HCT116 (cell line): ENCODE results near the gene MALT1. TPM values are rescaled to one million over a fixed set of nuclear protein-coding genes. Genes with fewer than 3 reads are reported as not detected.

Source experiments
- ATAC-seq: fragments of 200-7000 bp; cut with Tn5 transposase; 2 replicates; pipeline ENCODE4 v1.9.1; 2020; ENCODE audit warnings: mild to moderate bottlenecking, moderate library complexity
- BruUV-seq: library from RNA; stranded (reverse); fragments of 400-500 nt; replicated peaks from 2 replicates; lab custom pipeline; 2021; lab: Mats Ljungman, UMichigan
- CTCF ChIA-PET: fragments of 300-600 bp; sonication (Branson Sonifier 250); formaldehyde crosslinking; loops from one replicate; lab custom pipeline; 2021; ENCODE audit warnings: antibody characterized with exemption; lab: Charles Lee
- POLR2A ChIA-PET: fragments of 300-600, 350-600 bp; sonication (Branson Sonifier 250); formaldehyde crosslinking; loops from one replicate; lab custom pipeline; 2021; ENCODE audit warnings: antibody characterized with exemption; lab: Charles Lee
- RAD21 ChIA-PET, 2 experiments: fragments of 300-600 bp; sonication (Branson Sonifier 250); formaldehyde crosslinking; loops; one replicate each; lab custom pipeline; 2023; ENCODE audit warnings: low total read pairs in 2 of 2; ENCODE audit not compliant: uncharacterized antibody in 2 of 2, unreplicated experiment in 2 of 2, low non-redundant PET in 1 of 2; lab: Charles Lee
- DNase-seq: peaks from one replicate; pipeline ENCODE4 v3.0.0-alpha.2; 2010; ENCODE audit warnings: low read depth, low spot score
- H2AFZ ChIP-seq: fragments of 200-600 bp; shearing (Covaris generic), sonication (generic); 2 replicates; pipeline ENCODE4 v1.6.1; 2017; ENCODE audit warnings: low read depth, mixed run types, mixed read lengths, antibody characterized with exemption, low read length; ENCODE audit not compliant: poor library complexity, severe bottlenecking
- H3K27ac ChIP-seq: 2 replicates; pipeline ENCODE4 v1.5.1; 2012; ENCODE audit warnings: low read depth, low read length
- H3K27me3 ChIP-seq: fragments of 200-600 bp; sonication (generic); 2 replicates; pipeline ENCODE4 v1.6.1; 2016; ENCODE audit warnings: mixed run types, low read length, mixed read lengths; ENCODE audit not compliant: insufficient read depth
- H3K36me3 ChIP-seq, 2 experiments: fragments of 200-500 bp in 1 of 2; fragments of 200-600 bp in 1 of 2; sonication (Bioruptor generic) in 1 of 2; sonication (generic) in 1 of 2; 2 replicates each; pipeline versions ENCODE4 v1.5.1 to v1.6.1; 2014 to 2016; ENCODE audit warnings: low read length in 2 of 2, inconsistent platforms in 1 of 2, mixed read lengths in 1 of 2, mixed run types in 1 of 2; ENCODE audit not compliant: insufficient read depth in 2 of 2, control insufficient read depth in 1 of 2
- H3K4me1 ChIP-seq, 2 experiments: fragments of 200-600 bp in 1 of 2; sonication (generic) in 1 of 2; 2 replicates each; pipeline versions ENCODE4 v1.5.1 to v1.6.1; 2012 to 2017; ENCODE audit warnings: low read length in 2 of 2, inconsistent platforms in 1 of 2, mild to moderate bottlenecking in 1 of 2, mixed read lengths in 1 of 2, mixed run types in 1 of 2, moderate library complexity in 1 of 2; ENCODE audit not compliant: insufficient read depth in 2 of 2, control insufficient read depth in 1 of 2
- H3K4me2 ChIP-seq: fragments of 200-600 bp; sonication (generic); 2 replicates; pipeline ENCODE4 v1.6.1; 2017; ENCODE audit warnings: mixed run types, low read length, mixed read lengths
- H3K4me3 ChIP-seq, 2 experiments: fragments of 200-600 bp in 1 of 2; sonication (generic) in 1 of 2; replicated peaks in 1 of 2; 2 replicates each; pipeline ENCODE4 v1.5.1; 2011 to 2016; ENCODE audit warnings: low read length in 2 of 2, control low read depth in 1 of 2, low read depth in 1 of 2, mild to moderate bottlenecking in 1 of 2, mixed read lengths in 1 of 2, mixed run types in 1 of 2
- H3K79me2 ChIP-seq: fragments of 200-600 bp; sonication (generic); 2 replicates; pipeline ENCODE4 v1.6.1; 2017; ENCODE audit warnings: mild to moderate bottlenecking, mixed run types, low read length, moderate library complexity, mixed read lengths; ENCODE audit not compliant: insufficient read depth
- H3K9ac ChIP-seq: fragments of 200-600 bp; sonication (generic); 2 replicates; pipeline ENCODE4 v1.6.1; 2016; ENCODE audit warnings: low read length, mixed read lengths
- H3K9me2 ChIP-seq: fragments of 200-600 bp; sonication (generic), shearing (Covaris generic); 2 replicates; pipeline ENCODE4 v1.6.1; 2017; ENCODE audit warnings: mixed run types, mild to moderate bottlenecking, moderate library complexity; ENCODE audit not compliant: insufficient read depth
- H3K9me3 ChIP-seq, 2 experiments: fragments of 200-500 bp in 1 of 2; fragments of 200-600 bp in 1 of 2; sonication (Bioruptor generic) in 1 of 2; sonication (generic) in 1 of 2; 2 replicates each; pipeline ENCODE4 v1.6.1; 2014 to 2017; ENCODE audit warnings: low read length in 2 of 2, mixed read lengths in 2 of 2, inconsistent platforms in 1 of 2, low read depth in 1 of 2, mild to moderate bottlenecking in 1 of 2, mixed run types in 1 of 2, moderate library complexity in 1 of 2; ENCODE audit not compliant: control insufficient read depth in 1 of 2, insufficient read depth in 1 of 2
- H4K20me1 ChIP-seq: fragments of 200-600 bp; sonication (generic), shearing (Covaris generic); 2 replicates; pipeline ENCODE4 v1.6.1; 2017; ENCODE audit warnings: mixed run types, mild to moderate bottlenecking, moderate library complexity; ENCODE audit not compliant: insufficient read depth
- CBX3 ChIP-seq: IDR thresholded peaks from 2 replicates; pipeline ENCODE4 v1.6.1; 2012; ENCODE audit warnings: low read depth
- CEBPB ChIP-seq: IDR thresholded peaks from 2 replicates; pipeline ENCODE4 v1.6.1; 2012; ENCODE audit warnings: low read depth
- CTCF ChIP-seq, 3 experiments: fragments of 200-600 bp in 1 of 3; sonication (generic) in 1 of 3; IDR thresholded peaks in 2 of 3; conservative IDR thresholded peaks in 1 of 3; 2 replicates each; pipeline ENCODE4 v1.5.1; 2012 to 2017; ENCODE audit warnings: low read depth in 2 of 3, low read length in 2 of 3, antibody characterized with exemption in 1 of 3, borderline replicate concordance in 1 of 3, control low read depth in 1 of 3, mild to moderate bottlenecking in 1 of 3, mixed read lengths in 1 of 3, mixed run types in 1 of 3, moderate library complexity in 1 of 3; ENCODE audit not compliant: insufficient read depth in 1 of 3
- EGR1 ChIP-seq: IDR thresholded peaks from 2 replicates; pipeline ENCODE4 v1.6.1; 2012; ENCODE audit warnings: low read depth
- ELF1 ChIP-seq: IDR thresholded peaks from 2 replicates; pipeline ENCODE4 v1.6.1; 2012; ENCODE audit warnings: low read depth, borderline replicate concordance
- EZH2phosphoT487 ChIP-seq: fragments of 200-600 bp; IDR thresholded peaks from 2 replicates; pipeline ENCODE4 v1.6.1; 2018; ENCODE audit warnings: antibody characterized with exemption, borderline replicate concordance
- FOSL1 ChIP-seq: IDR thresholded peaks from 2 replicates; pipeline ENCODE4 v1.6.1; 2012; ENCODE audit warnings: low read depth
- JUND ChIP-seq: IDR thresholded peaks from 2 replicates; pipeline ENCODE4 v1.6.1; 2012
- POLR2AphosphoS5 ChIP-seq: IDR thresholded peaks from 2 replicates; pipeline ENCODE4 v1.6.1; 2011; ENCODE audit warnings: mild to moderate bottlenecking, low read depth, low read length, moderate library complexity
- REST ChIP-seq: IDR thresholded peaks from 2 replicates; pipeline ENCODE4 v1.6.1; 2012; ENCODE audit warnings: low read depth
- SIN3A ChIP-seq: IDR thresholded peaks from 2 replicates; pipeline ENCODE4 v1.6.1; 2012; ENCODE audit warnings: low read depth
- SP1 ChIP-seq: IDR thresholded peaks from 2 replicates; pipeline ENCODE4 v1.6.1; 2012; ENCODE audit warnings: low read depth
- SRF ChIP-seq: IDR thresholded peaks from 2 replicates; pipeline ENCODE4 v1.6.1; 2012; ENCODE audit warnings: low read depth
- TCF7L2 ChIP-seq: IDR thresholded peaks from 2 replicates; pipeline ENCODE4 v1.7.0; 2011; ENCODE audit warnings: borderline replicate concordance, inconsistent platforms; ENCODE audit not compliant: insufficient read depth, insufficient read length; ENCODE audit errors: extremely low read depth
- YY1 ChIP-seq: IDR thresholded peaks from 2 replicates; pipeline ENCODE4 v1.6.1; 2011; ENCODE audit warnings: low read length, low read depth, moderate library complexity, mild to moderate bottlenecking; ENCODE audit not compliant: insufficient replicate concordance; ENCODE audit errors: extremely low read depth
- ZFX ChIP-seq: fragments of 450-650 bp; IDR thresholded peaks from 2 replicates; pipeline ENCODE4 v1.6.1; 2017
- intact Hi-C: fragments of 100-400 bp; cut with micrococcal nuclease; formaldehyde crosslinking; loops from 2 replicates; pipeline ENCODE4 v1.10.0; 2022
- total RNA-seq: library from RNA; stranded (reverse); gene quantifications from one replicate; pipeline ENCODE4 v1.2.1, GENCODE V29; 2021; ENCODE audit not compliant: unreplicated experiment
- TF ChIP-seq, protein P1 (sequence below): IDR thresholded peaks from 2 replicates; pipeline ENCODE4 v1.6.1; 2012

MALT1 gene
- total RNA-seq, 1 experiment from 2014 or later, result 41.1 TPM

DNA sequence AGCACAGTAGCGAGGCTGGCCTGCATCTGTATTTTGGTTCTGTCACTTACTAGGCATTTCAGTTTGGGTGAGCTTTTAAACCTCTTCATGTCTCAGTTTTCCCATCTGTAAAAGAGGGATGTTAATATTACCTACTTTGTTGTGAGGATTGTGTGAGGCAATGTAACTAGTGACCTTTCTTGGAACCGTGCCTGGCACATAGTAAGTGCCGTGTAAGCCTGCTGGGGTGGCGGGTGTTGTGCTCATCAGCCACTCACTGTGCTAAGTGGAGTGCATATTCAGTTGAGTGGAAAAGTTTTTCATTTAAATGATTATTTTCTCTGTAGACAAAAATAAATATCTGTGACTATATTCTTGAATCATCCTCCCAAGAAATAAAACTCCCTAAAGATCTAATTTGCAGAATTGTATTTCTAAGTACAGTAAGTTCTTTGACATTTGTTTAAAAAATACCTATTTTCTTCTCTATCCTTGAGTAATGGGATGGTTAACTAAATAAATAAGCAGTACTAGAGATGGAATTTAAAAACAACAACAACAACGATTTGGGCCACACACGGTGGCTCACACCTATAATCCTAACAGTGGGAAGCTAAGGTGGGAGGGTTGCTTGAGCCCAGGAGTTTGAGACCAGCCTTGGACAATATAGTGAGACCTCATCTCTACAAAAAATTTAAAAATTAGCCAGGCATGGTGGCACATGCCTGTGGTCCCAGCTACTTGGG lies 56.7 kb downstream of the MALT1 start:
- intact Hi-C loops, result no loop called here
- H3K27ac ChIP-seq, result no peak overlapping the region
- no peaks in the 10 kb centered on the region for H3K4me1 ChIP-seq
- H3K36me3 ChIP-seq, result peaks cover 4 to 12% of the 10 kb centered on the region in 2 experiments; a peak in 2 of 4 replicates
- ChIA-PET POLR2A (no interaction called here), CTCF (interaction anchor here (1.3 kb wide), 1 partner anchor 41 kb away, joined by 3 read pairs; no protein-coding TSS in a partner anchor), RAD21 (no interaction called here)
- ATAC-seq (no peak), DNase-seq (no peak)
- H3K4me3 ChIP-seq, result no peak overlapping the region
- TF ChIP-seq JUND (no peak), POLR2AphosphoS5 (no peak), SRF (no peak), EZH2phosphoT487 (no peak), ELF1 (no peak), YY1 (no peak), SP1 (no peak), CBX3 (no peak), REST (no peak), FOSL1 (no peak), ZFX (no peak), EGR1 (no peak), CEBPB (no peak), CTCF (IDR thresholded peaks at IDR 0.05 in 2 of 3, conservative IDR thresholded peaks at IDR 0.05 in 1 of 3; ENCODE audit: borderline replicate concordance in 1 of 3, insufficient read depth in 1 of 3, low read depth in 2 of 3, low read length in 2 of 3) (no peak), TCF7L2 (no peak), SIN3A (no peak)
- TF ChIP-seq, protein P1, sequence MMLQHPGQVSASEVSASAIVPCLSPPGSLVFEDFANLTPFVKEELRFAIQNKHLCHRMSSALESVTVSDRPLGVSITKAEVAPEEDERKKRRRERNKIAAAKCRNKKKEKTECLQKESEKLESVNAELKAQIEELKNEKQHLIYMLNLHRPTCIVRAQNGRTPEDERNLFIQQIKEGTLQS, result no peak
- no peak overlapping the region for H2AFZ ChIP-seq
- H4K20me1 ChIP-seq, result no peaks in the 10 kb centered on the region
- no peaks in the 10 kb centered on the region for H3K9me3 ChIP-seq
- H3K4me2 ChIP-seq, result no peak overlapping the region
- no peaks in the 10 kb centered on the region for H3K27me3 ChIP-seq
- no TSS peak for BruUV-seq
- no peak overlapping the region for H3K9ac ChIP-seq
- 0 out of 2 replicates have a peak, but pooled peaks cover 7% of the 10 kb centered on the region for H3K79me2 ChIP-seq
- no peaks in the 10 kb centered on the region for H3K9me2 ChIP-seq
